HepG2 (cell line): Measurements from ENCODE around the gene DOK1. TPM values are rescaled to one million over a fixed set of nuclear protein-coding genes. Genes with fewer than 3 reads are reported as not detected.
A peak's percentile ranks its signal among the peaks of the same experiment; 100 is the strongest.

ENCODE experiments used
- AKAP8 ChIP-seq: sonication (generic); formaldehyde crosslinking; IDR thresholded peaks from 2 replicates; pipeline ENCODE4 v1.5.1; 2020; ENCODE audit warnings: mild to moderate bottlenecking, missing genetic modification reagents
- CBFB ChIP-seq: sonication (generic); formaldehyde crosslinking; IDR thresholded peaks from 2 replicates; pipeline ENCODE4 v1.4.0; 2020; ENCODE audit warnings: missing genetic modification reagents
- ETV6 ChIP-seq: sonication (generic); formaldehyde crosslinking; conservative IDR thresholded peaks from 2 replicates; pipeline ENCODE4 v1.4.0; 2020; ENCODE audit warnings: missing genetic modification reagents
- HOXA3 ChIP-seq: sonication (generic); formaldehyde crosslinking; IDR thresholded peaks from 2 replicates; pipeline ENCODE4 v1.5.0; 2020; ENCODE audit warnings: missing genetic modification reagents
- HOXA9 ChIP-seq: sonication (generic); formaldehyde crosslinking; IDR thresholded peaks from 2 replicates; pipeline ENCODE4 v1.8.1; 2022; ENCODE audit warnings: missing genetic modification reagents, mild to moderate bottlenecking, moderate library complexity, borderline replicate concordance
- JUNB ChIP-seq: sonication (generic); formaldehyde crosslinking; IDR thresholded peaks from 2 replicates; pipeline ENCODE4 v1.8.0; 2022; ENCODE audit warnings: missing genetic modification reagents, mild to moderate bottlenecking, borderline replicate concordance
- LCORL ChIP-seq, 2 experiments: fragments of 450-650 bp in 1 of 2; sonication (generic) in 1 of 2; formaldehyde crosslinking in 1 of 2; IDR thresholded peaks; 2 replicates each; pipeline versions ENCODE4 v1.5.0 to v1.6.1; 2017 to 2020; ENCODE audit warnings: antibody characterized with exemption in 1 of 2, missing genetic modification reagents in 1 of 2
- MAZ ChIP-seq, 2 experiments: sonication (generic) in 1 of 2; formaldehyde crosslinking in 1 of 2; IDR thresholded peaks; 2 replicates each; pipeline versions ENCODE4 v1.5.0 to v1.6.1; 2012 to 2020; ENCODE audit warnings: low read depth in 2 of 2, mild to moderate bottlenecking in 2 of 2, borderline replicate concordance in 1 of 2, improper control_type of control experiment in 1 of 2, low read length in 1 of 2, missing genetic modification reagents in 1 of 2, moderate library complexity in 1 of 2
- NR2C2 ChIP-seq: sonication (generic); formaldehyde crosslinking; IDR thresholded peaks from 2 replicates; pipeline ENCODE4 v1.4.0; 2020; ENCODE audit warnings: missing genetic modification reagents, mild to moderate bottlenecking, moderate library complexity, borderline replicate concordance
- PCBP1 ChIP-seq: fragments of 200-400 bp; formaldehyde crosslinking; IDR thresholded peaks from 2 replicates; pipeline ENCODE4 v1.6.1; 2017; ENCODE audit warnings: mild to moderate bottlenecking, low read depth, low read length, borderline replicate concordance
- POLR2G ChIP-seq: fragments of 200-400 bp; formaldehyde crosslinking; IDR thresholded peaks from 2 replicates; pipeline ENCODE4 v1.6.1; 2018; ENCODE audit warnings: mild to moderate bottlenecking, low read depth, low read length, moderate library complexity
- RAD21 ChIP-seq: fragments of 450-650 bp; formaldehyde crosslinking; IDR thresholded peaks from 2 replicates; pipeline ENCODE4 v1.5.0; 2020; ENCODE audit warnings: mild to moderate bottlenecking
- SALL1 ChIP-seq: sonication (generic); formaldehyde crosslinking; IDR thresholded peaks from 2 replicates; pipeline ENCODE4 v1.8.0; 2022; ENCODE audit warnings: mild to moderate bottlenecking, missing genetic modification reagents
- SAP130 ChIP-seq: IDR thresholded peaks from 2 replicates; pipeline ENCODE4 v1.6.1; 2016; ENCODE audit warnings: low read depth
- ZFAT ChIP-seq: sonication (generic); formaldehyde crosslinking; conservative IDR thresholded peaks from 2 replicates; pipeline ENCODE4 v1.8.1; 2023; ENCODE audit warnings: missing genetic modification reagents, inconsistent platforms
- ZNF329 ChIP-seq: sonication (generic); formaldehyde crosslinking; IDR thresholded peaks from 2 replicates; pipeline ENCODE4 v1.9.0; 2021; ENCODE audit warnings: low read depth, mild to moderate bottlenecking, missing genetic modification reagents
- ZNF510 ChIP-seq: sonication (generic); formaldehyde crosslinking; IDR thresholded peaks from 2 replicates; pipeline ENCODE4 v1.4.0; 2020; ENCODE audit warnings: low read depth, mild to moderate bottlenecking, missing genetic modification reagents
- ZNF605 ChIP-seq: sonication (generic); formaldehyde crosslinking; IDR thresholded peaks from 2 replicates; pipeline ENCODE4 v1.8.0; 2022; ENCODE audit warnings: mild to moderate bottlenecking, missing genetic modification reagents
- ZNF768 ChIP-seq: sonication (generic); formaldehyde crosslinking; IDR thresholded peaks from 2 replicates; pipeline ENCODE4 v1.4.0; 2020; ENCODE audit warnings: missing genetic modification reagents
- polyA plus RNA-seq, 8 experiments: library from polyadenylated mRNA; depleted of rRNA in 3 of 8; stranded (reverse) in 7 of 8; unstranded in 1 of 8; fragments of >200 nt; fragmentation: Illumina TruSeq in 4 of 8; extraction: Trizol in 4 of 8; gene quantifications; 2 replicates each; pipeline versions ENCODE4 v1.2.1 to v1.2.3, GENCODE V29; 2011 to 2016; ENCODE audit warnings: low read depth in 4 of 8, missing spikeins in 1 of 8, mixed read lengths in 1 of 8; ENCODE audit not compliant: insufficient read depth in 1 of 8
- total RNA-seq, 5 experiments: library from RNA; depleted of rRNA; stranded (reverse); fragments of >200 nt; fragmentation: Illumina TruSeq; extraction: Trizol; gene quantifications; 2 replicates each; pipeline ENCODE4 v1.2.3, GENCODE V29; 2016; ENCODE audit warnings: low read depth in 1 of 5
- TF ChIP-seq, protein P1 (sequence below): sonication (generic); formaldehyde crosslinking; IDR thresholded peaks from 2 replicates; pipeline ENCODE4 v1.4.0; 2020; ENCODE audit warnings: missing genetic modification reagents
- TF ChIP-seq, protein P2 (sequence below): IDR thresholded peaks from 2 replicates; pipeline ENCODE4 v1.6.1; 2016; ENCODE audit warnings: missing compliant biosample characterization, missing genetic modification reagents, borderline replicate concordance
- TF ChIP-seq, protein P3 (sequence below): IDR thresholded peaks from 2 replicates; pipeline ENCODE4 v1.6.1; 2012; ENCODE audit warnings: inconsistent platforms
- TF ChIP-seq, protein P4 (sequence below): sonication (generic); formaldehyde crosslinking; IDR thresholded peaks from 2 replicates; pipeline ENCODE4 v1.4.0; 2020; ENCODE audit warnings: missing genetic modification reagents, borderline replicate concordance

The DOK1 gene
- total and polyA plus RNA-seq, 2 of the 13 experiments (the other 11 are each of a cell fraction or from before 2014, with no cell fraction given): 0.53 to 0.74 TPM

DNA sequence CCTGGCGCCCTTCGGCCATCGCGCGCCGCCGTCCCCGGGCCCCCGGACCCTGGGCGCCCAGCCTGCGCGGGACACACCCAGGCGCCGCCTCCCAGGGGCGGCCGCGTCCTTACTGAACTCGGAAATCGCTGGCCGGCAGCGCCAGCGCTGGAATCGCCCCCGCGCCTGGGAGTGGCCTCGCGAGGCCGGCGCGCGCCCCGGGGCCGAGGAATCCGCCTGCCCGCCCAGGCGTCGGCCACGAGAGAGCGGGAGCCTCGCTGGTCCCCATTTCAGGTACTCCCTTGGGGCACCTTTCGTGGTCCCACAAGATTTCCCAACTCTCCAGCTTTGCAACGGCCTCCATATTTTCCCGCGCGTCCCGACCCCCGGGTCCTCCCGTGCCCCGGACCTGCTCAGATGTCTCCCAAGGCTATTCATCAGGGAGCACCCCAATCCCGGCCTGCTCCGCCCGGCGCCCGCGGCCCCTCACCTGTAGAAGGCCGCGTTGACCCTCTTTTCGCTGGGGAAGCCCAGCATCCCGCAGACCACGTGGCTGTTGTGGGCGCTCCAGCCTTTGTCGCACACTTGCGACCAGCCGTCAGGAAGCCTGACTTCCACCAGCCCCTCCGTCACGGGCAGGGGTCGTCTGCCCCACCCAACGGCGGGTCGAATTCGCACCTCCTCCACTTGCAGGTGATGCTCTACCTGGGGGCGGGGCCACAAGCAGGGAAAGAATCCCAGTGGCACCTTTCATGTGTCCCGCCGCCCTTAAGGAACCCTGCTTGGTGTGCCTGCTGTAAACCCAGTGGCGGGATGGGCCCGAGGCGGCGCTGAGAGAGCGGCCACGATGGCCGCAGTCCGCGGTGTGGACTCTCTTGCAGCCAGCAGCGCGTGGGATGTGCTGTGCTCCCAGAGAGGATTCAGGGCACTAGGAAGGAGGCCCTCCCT is 5.4 kb upstream of the DOK1 start (continued):
- TF ChIP-seq ZNF605 (CRISPR knock-in tag) (0 out of 2 replicates have a peak, but pooled peaks have one; percentile 31), JUNB (CRISPR knock-in tag) (no peak), RAD21 (CRISPR knock-in tag) (peak; percentile 16; the same call in 1 of the 2 replicates), NR2C2 (CRISPR knock-in tag) (peak; percentile 33; the same call in 1 of the 2 replicates), SALL1 (peak; percentile 25; the same call in 1 of the 2 replicates), HOXA3 (peak; percentile 44; the same call in 1 of the 2 replicates), ZNF510 (CRISPR knock-in tag) (no peak), ETV6 (CRISPR knock-in tag) (0 out of 2 replicates have a peak, but pooled peaks have one; percentile 20), ZNF329 (CRISPR knock-in tag) (0 out of 2 replicates have a peak, but pooled peaks have one; percentile 0), ZNF768 (CRISPR knock-in tag) (peak; percentile 66; the same call in 1 of the 2 replicates), CBFB (CRISPR knock-in tag) (0 out of 2 replicates have a peak, but pooled peaks have one; percentile 17), ZFAT (CRISPR knock-in tag) (no peak), AKAP8 (0 out of 2 replicates have a peak, but pooled peaks have one; percentile 8), LCORL (IDR thresholded peaks at IDR 0.05) (no peak), LCORL (CRISPR knock-in tag; IDR thresholded peaks at IDR 0.05) (peak; percentile 3), SAP130 (CRISPR knock-in tag) (peak; percentile 68; the same call in 1 of the 2 replicates), POLR2G (peak; percentile 66), HOXA9 (CRISPR knock-in tag) (no peak), PCBP1 (0 out of 2 replicates have a peak, but pooled peaks have one; percentile 36), MAZ (IDR thresholded peaks at IDR 0.05; ENCODE audit: borderline replicate concordance, low read depth, low read length) (no peak), MAZ (CRISPR knock-in tag; IDR thresholded peaks at IDR 0.05; ENCODE audit: low read depth) (peak; percentile 76)
- TF ChIP-seq, protein P1, sequence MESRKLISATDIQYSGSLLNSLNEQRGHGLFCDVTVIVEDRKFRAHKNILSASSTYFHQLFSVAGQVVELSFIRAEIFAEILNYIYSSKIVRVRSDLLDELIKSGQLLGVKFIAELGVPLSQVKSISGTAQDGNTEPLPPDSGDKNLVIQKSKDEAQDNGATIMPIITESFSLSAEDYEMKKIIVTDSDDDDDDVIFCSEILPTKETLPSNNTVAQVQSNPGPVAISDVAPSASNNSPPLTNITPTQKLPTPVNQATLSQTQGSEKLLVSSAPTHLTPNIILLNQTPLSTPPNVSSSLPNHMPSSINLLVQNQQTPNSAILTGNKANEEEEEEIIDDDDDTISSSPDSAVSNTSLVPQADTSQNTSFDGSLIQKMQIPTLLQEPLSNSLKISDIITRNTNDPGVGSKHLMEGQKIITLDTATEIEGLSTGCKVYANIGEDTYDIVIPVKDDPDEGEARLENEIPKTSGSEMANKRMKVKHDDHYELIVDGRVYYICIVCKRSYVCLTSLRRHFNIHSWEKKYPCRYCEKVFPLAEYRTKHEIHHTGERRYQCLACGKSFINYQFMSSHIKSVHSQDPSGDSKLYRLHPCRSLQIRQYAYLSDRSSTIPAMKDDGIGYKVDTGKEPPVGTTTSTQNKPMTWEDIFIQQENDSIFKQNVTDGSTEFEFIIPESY: peak; percentile 85
- TF ChIP-seq, protein P2, sequence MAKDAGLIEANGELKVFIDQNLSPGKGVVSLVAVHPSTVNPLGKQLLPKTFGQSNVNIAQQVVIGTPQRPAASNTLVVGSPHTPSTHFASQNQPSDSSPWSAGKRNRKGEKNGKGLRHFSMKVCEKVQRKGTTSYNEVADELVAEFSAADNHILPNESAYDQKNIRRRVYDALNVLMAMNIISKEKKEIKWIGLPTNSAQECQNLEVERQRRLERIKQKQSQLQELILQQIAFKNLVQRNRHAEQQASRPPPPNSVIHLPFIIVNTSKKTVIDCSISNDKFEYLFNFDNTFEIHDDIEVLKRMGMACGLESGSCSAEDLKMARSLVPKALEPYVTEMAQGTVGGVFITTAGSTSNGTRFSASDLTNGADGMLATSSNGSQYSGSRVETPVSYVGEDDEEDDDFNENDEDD (CRISPR knock-in tag): peak; percentile 82; the same call in 1 of the 2 replicates
- TF ChIP-seq, protein P3, sequence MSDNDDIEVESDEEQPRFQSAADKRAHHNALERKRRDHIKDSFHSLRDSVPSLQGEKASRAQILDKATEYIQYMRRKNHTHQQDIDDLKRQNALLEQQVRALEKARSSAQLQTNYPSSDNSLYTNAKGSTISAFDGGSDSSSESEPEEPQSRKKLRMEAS: peak; percentile 66; the same call in 1 of the 2 replicates
- TF ChIP-seq, protein P4, sequence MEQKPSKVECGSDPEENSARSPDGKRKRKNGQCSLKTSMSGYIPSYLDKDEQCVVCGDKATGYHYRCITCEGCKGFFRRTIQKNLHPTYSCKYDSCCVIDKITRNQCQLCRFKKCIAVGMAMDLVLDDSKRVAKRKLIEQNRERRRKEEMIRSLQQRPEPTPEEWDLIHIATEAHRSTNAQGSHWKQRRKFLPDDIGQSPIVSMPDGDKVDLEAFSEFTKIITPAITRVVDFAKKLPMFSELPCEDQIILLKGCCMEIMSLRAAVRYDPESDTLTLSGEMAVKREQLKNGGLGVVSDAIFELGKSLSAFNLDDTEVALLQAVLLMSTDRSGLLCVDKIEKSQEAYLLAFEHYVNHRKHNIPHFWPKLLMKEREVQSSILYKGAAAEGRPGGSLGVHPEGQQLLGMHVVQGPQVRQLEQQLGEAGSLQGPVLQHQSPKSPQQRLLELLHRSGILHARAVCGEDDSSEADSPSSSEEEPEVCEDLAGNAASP (CRISPR knock-in tag): 0 out of 2 replicates have a peak, but pooled peaks have one; percentile 21
